Left hindlimb (tissue), 1 donor: Measurements from ENCODE around the gene LCN1.

Source experiments
- DNase-seq: peaks from one replicate; pipeline ENCODE4 v3.0.0-alpha.2; 2018

The LCN1 gene

GRCh38 chr9:135489188-135489906 lies 31.9 kb upstream of the LCN1 start:
- DNase-seq: no peak

- no peak for DNase-seq
These were observed 30.9 kb upstream of the LCN1 start for GRCh38 chr9:135490166-135490870.

- no peak for DNase-seq
These were observed 30.2 kb upstream of the LCN1 start for GRCh38 chr9:135490980-135491464.

- no peak for DNase-seq
These were observed 29.5 kb upstream of the LCN1 start for GRCh38 chr9:135491764-135492163.

GRCh38 chr9:135492886-135493669 lies 28.2 kb upstream of the LCN1 start:
- no peak for DNase-seq

- DNase-seq: no peak
These were observed 26.3 kb upstream of the LCN1 start for GRCh38 chr9:135494791-135495559.

GRCh38 chr9:135498381-135499126 lies 22.7 kb upstream of the LCN1 start:
- no peak for DNase-seq

GRCh38 chr9:135499326-135500070 lies 21.7 kb upstream of the LCN1 start:
- DNase-seq: peak; percentile 92

- DNase-seq: no peak
These were observed 21.1 kb upstream of the LCN1 start for GRCh38 chr9:135500071-135500524.

GRCh38 chr9:135500525-135501260 lies 20.5 kb upstream of the LCN1 start, which contains the start of gene MRPS2:
MRPS2 (plus strand) TSS chr9:135500682; CDS start chr9:135500711, 29 bp downstream.
- peak; percentile 89 for DNase-seq

GRCh38 chr9:135501261-135502167 lies 19.7 kb upstream of the LCN1 start:
- peak; percentile 63 for DNase-seq

GRCh38 chr9:135502168-135502872 lies 18.9 kb upstream of the LCN1 start:
- DNase-seq: no peak

- no peak for DNase-seq
These were observed 18.3 kb upstream of the LCN1 start for GRCh38 chr9:135502873-135503321.

GRCh38 chr9:135503371-135504261 lies 17.6 kb upstream of the LCN1 start:
- no peak for DNase-seq

- no peak for DNase-seq
These were observed 16.7 kb upstream of the LCN1 start for GRCh38 chr9:135504262-135505243.
